Amniotic epithelial cell (primary cell): ENCODE measurements around the gene IL17F.

Source experiments
- DNase-seq: peaks from one replicate; pipeline ENCODE4 v3.0.0-alpha.2; 2010; ENCODE audit warnings: low read depth

Gene IL17F

DNA sequence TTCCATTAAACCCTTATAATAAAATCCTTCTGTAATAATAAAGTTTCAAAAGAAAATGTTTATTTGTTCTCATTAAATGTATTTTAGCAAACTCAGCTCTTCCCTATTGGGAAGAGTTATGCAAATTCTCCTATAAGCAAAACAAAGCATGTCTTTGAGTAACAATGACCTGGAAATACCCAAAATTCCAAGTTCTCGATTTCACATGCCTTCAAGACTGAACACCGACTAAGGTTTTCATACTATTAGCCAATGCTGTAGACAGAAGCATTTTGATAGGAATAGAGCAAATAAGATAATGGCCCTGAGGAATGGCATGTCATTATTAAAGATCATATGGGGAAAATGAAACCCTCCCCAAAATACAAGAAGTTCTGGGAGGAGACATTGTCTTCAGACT, 54.3 kb downstream of the IL17F start:
- no peak for DNase-seq

DNA sequence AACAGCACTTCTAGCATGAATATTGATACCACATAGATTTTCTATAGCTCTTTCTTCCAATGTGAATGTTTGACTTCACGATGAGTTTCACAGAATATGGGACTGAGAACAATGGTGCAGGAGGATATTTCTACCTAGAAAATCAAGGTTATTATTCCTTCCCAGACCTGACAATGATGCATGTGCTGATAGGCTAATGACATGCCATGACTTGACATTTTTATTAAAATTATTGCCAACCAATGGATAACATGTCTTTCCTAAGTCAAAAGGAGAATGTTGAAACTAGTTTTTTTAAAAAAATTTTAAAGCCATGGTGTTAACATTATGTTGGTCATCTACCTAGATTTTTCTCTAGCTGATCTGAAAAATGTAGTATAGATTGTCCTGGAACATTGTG, 57.2 kb downstream of the IL17F start:
- no peak for DNase-seq
